GM21423 (cell line): Measurements from ENCODE around the gene ZNF329.
A peak's percentile ranks its signal among the peaks of the same experiment; 100 is the strongest.

Experiments used
- ATAC-seq: cut with Tn5 transposase; IDR thresholded peaks from one replicate; pipeline ENCODE4 v1.9.1; 2021; ENCODE audit warnings: mild to moderate bottlenecking, moderate library complexity; ENCODE audit not compliant: unreplicated experiment

Gene ZNF329

DNA sequence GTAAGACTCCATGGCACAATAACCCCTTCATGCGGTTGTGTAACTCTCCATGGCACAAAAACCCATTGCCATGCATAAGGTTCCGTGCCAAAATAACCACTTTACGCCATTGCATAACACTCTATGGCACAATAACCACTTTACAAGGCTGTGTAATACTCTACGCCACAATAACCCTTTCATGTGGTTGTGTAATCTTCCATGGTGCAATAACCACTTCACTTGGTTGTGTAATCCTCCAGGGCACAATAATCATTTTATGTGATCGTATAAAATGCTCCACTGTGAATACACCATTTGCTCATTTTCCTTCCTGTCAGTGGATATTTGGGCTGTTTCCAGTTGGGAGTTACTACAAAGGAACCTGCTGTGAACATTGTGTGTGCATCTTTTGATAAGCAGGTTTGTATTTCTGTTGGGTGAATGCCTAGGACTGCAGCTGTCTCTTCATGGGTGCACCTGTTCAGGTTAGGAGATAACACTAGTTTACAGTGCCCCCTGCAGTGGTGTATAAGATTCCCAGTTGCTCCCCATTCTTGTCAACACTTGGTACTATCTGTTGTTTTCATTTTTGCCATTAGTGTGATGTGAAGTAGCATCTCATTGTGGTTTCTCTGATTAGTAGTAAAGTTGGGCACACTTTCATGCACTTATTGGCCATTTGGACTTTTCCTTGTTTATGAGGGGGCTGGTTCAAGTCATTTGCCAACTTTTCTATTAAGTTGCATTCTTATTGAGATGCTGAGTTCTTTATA is 31.4 kb downstream of the ZNF329 start:
- no peak for ATAC-seq

DNA sequence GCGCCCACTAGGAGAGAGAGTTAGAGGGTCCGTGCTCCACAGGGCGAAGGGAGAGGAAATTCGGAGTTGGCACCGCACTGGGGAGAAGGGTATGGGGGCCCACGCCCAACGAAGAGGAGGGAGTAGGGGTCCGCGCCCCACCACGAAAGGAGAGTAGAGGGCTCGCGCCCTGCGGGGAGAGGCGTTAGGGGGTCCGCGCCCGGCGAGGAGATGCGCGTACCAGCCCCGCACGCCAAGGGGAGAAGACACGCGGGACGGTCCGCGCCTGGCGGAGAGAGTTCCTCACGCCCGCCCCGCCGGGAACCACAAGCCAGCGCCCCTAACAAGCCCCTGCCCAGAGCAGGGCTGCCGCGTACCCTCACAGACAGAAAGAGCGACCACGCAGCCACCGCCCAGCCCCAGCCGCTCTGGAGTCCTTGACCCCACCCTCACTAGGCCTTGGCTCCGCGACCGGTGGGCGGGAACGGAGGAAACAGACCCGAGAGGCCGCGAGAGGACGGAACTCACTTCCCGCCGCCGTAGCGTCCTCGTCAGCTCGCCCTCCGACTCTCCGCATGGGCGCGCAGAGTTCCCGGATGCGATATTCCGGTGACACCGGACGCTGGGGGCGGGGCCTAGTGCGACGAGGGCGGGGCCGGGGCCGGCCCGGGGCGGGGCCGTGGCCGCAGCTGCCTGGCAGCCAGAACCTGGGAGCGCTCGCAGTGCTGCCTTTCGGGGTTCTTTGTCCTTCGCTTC is 32.6 kb downstream of the ZNF329 start:
- no peak for ATAC-seq

DNA sequence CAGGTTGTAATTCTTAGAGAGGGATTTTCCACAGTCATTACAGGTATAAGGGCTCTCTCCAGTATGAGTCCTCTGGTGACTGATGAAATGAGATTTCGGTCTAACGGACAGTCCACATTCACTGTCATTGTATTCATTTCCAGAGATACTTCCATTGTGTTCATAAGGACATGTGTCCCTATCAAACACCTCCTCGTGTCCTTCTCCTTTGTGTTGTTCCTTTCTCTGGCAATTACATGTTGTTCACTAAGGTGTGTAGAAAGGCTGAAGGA is 42.1 kb downstream of the ZNF329 start:
- ATAC-seq: no peak

DNA sequence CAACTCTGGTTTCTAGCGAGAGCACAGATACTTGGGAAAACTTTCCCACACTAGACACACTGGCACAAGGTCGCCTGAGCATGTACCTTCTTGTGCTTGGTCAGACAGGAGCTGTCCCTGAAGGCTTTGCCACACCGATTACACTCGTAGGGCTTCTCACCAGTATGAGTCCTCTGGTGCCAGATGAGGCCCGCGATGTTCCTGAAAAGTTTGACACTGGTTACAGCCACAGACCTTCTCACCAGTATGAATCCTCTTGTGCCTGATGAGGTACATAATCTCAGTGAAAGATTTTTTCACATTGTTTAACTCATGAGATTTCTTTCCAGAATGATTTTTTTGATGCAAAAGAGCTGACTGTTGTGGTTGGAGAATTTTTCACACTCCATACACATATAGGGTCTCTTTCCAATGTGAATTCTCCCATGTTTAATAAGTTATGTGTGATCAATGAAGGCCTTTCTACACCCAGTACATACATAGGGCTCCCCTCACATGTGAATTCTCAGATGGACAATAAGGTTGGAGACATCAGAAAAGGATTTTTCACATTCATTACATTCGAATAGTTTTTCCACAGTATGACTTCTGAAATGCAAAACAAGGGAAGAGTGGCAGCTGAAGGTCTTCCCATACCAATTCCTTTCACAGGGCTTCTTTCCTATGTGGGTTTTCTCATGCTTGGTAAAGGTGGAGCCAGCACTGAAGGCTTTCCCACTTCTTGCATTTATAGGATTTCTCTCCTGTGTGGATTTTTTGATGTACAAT is 42.6 kb downstream of the ZNF329 start:
- ATAC-seq: no peak

DNA sequence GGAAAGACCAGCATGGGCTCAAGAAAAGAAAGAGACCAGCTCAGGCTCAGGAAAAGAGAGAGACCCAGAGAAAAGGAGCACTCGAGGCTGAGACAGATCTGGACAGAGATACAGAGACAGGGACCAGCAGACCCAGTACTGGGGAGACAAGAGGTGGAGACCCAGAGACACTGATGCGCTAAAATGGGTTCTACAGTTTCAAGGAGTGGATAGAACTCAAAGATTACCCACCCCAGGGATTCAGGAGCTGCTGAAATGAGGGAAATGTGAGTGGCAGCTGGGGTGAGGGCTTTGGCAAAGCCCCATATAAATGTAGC is 51.9 kb downstream of the ZNF329 start:
- no peak for ATAC-seq

DNA sequence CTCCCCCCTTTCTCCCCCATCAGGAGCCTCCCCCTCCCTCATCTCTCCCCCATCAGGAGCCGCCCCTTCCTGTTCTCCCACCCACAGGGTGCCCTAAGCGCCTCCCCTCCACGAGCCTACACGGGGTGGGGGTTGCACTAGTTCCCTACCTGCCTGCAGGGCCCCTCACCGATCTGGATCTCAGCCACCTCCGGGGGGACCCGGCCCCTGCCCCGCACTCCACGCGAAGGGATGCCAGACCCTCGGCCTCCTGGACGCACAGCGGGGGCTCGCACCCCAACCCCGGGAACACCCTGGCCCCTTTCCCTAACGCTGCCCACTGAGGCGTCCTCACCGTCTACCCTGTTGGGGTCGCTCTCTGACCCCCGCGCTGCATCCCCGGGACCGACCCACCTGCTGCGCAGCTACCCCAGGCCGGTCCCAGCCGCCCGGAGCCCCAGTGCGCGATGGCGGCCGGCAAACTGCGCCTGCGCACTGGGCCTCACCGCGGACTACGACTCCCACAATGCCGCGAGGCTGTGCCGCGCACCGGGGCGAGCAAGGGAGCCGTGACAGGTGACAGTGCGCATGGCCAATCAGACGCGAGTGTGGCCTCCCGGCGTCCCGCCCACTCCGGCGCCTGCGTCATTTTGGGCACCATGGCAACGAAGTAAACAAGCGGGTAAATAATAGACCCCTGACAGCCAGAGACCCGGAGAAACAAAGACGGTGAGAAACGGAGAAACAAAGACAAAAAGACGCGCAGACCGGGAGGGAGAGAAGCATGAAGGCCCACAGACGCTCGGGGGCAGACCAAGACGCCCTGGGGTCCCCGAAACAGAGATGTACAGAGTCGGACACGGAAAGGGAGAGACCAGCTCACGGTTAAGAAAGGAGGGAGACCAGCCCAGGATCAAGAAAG is 52.6 kb downstream of the ZNF329 start, which contains the start of gene ZSCAN18:
ZSCAN18 (minus strand) TSS at position 451 of the 901 bp plus-strand sequence. CDS start 7,964 bp downstream, outside the sequence.
- ATAC-seq: peak; percentile 85

DNA sequence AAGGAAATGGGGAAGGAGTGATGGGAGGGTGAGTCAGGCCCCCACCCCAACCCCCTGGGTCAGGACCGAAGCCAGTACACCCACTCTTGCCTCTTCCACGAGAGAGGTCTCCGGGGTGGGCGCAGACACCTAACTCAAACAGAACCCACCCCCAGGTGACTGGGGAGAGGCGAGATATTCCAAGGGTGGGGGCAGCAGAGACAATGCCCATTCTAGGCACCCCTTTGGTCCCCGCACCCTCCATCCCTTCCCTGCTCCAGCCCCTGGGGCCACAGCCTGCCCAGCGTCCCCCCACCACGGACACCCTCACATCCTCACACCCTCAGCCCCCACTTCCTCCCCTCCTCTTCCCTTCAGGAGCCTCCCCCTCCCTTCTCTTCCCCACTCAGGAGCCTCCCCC is 53.2 kb downstream of the ZNF329 start:
- no peak for ATAC-seq

DNA sequence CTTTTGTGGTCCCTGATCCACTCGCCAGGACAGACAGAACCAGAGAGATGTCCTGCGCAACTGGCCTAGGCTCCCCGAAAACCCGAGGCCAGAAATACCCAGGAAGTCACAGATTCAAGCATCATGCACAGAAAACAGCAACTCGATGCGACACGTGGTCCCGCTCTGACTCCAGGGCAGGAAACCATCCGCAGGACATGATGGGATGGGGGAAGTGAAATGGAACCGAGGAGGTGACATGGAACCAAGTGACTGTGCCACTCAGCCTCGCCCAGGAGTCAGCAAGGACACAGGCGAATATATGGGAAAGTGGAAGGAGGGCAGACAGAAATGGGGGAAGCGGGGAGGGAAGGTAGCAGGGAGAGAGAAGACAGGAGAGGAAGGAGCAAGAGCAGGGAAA is 53.7 kb downstream of the ZNF329 start:
- ATAC-seq: no peak

DNA sequence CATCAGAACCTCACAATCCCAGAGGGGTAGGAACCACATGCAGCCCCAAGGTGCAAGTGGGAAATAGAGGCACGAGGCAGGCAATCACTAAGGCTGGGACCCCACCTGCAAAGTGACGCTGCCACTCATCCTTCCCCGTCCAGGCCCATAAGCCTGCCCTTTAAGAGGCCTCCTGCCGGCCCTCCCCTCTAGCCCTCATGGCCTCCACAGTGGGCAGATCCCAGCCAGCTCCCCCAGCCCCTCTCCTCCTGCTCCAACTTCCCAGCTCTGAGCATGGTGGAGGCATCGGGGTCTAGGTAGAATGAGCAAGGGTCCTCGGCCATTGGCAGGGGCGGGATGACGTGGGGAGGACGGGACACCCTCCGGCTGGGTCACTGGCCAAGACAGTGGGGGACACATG is 55.3 kb downstream of the ZNF329 start:
- ATAC-seq: no peak

DNA sequence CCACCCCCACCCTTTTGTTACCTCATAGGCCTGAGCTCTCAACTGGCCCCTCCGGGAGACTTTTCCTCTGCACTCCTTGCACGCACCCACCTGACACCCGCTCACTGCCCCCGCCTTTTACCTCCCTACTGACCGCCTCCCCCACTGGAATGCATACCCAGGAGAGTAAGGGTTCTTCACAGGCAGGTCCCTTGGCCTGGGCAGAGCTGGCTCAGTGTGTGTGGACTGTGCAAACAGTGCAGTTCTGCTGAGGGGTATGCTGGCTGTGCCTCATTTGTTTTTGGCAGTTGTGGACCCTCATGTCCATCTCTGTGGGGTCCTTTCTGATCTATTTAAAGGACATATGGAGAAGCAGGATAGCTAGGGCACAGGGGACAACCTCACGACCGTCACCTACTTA is 57.5 kb downstream of the ZNF329 start:
- no peak for ATAC-seq

DNA sequence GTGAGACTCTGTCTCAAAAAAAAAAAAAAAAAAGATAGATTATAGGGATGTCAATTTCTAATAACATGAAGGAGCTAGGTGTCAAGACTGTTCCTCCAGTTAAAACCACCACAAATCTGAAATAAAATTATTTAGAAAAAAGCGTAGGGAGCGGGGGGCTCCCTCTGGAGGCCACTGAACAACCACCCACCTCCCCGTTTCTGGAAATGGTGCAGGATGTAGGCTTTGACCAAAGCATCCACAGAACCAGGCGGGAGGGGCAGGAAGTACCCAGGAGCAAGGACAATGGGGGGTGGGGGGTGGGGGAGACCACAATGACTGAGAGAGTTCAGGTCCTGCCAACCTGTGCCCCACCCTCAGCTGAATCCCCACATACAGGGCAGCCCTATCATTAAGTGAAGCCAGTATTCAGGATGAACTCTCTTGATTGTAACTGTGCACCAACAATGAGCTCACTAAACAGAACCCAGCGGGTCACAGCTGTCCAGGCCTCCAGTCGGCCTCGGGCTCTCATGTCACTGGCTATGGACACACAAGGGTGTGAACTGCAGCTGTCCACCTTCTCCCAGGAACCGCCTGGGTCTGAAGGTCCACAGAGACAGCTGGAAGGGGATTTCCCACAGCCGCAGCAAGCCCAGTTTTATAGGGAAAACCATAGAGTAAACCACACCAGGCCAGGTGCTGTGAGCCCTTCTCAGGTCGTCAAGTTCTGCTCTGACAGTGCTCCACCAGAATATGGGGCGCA is 59.2 kb downstream of the ZNF329 start:
- ATAC-seq: no peak

DNA sequence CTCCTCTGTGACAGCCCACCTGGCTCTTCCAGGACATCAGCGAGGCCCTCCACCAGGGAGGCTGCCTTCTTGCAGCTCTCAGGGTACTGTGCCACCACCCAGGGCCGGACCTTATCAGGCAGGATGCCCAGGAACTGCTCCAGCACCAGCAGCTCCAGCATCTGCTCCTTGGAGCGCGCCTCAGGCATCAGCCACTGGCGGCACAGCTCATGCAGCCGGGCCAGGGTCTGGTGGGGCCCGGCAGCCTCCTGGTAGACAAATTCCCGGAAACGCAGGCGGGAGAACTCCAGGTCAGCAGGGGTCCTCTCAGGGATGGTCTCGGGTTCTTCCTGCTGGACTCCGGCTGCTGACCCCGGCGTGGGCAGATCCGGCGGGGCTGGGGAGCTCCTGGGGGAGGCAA is 60.7 kb downstream of the ZNF329 start:
- no peak for ATAC-seq

DNA sequence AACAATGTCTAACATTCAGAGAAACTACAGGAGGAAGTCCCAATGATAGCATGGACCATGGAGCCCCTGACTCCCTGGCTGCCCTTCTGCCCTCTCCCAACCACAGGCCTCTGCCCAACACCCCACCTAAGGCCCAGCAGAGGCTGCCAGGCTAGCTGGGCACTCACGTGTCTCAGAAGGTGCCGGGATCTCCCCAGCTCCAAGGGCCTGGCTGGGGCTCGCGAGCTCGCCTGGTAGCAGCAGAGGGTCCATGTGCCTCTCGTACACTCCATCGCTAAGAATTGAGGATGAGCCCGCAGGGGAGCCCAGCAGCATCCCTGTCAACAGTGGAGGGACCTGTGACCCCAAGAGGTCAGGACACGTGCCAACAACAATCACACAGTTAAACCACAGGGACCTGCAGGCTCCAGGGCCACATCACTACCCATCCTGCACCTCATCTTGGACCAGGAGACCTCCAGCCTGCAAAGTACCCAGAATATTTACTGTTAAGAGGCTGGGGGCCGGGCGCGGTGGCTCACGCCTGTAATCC is 62.0 kb downstream of the ZNF329 start:
- no peak for ATAC-seq

DNA sequence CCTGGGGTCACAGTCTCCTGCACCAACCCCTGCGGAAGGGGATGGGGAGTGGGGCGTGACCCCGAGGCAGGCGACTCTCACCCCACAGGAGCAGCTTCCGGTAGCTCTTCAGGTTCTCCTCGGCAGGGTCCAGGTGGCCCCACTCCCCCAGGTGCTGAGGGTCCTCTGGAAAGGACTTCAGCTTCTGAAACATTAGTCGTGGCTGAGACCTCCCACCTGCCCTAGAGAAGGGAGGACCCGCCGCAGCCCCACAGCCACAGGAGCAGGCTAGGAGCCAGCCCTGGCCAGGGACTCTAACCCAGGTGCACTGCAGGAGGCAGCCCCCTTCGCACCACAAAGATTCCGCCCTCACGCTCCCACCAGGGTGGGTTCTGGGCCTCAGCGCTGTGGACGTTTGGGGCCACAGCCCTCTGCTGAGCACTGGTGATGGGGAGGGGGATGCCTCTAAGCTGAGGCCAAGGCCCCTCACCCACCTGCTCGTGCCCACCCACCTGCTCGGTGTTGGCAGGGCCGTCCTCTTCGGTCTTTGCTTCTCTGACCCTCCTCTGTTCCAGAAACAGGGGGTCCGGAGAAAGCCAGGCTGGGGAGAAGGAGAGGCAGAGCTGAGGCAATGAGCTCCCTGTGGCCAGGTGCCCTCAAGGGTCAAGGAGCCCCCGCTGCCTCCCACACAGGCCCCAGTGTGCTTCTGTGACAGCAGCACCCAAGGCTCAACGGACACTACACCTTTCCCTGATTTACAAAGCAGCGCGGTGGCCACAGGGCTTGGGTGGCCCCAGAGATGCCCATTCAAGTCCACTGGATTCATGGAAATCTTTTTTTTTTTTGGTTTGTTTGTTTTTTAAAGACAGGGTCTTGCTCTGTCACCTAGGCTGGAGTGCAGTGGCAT is 63.5 kb downstream of the ZNF329 start:
- no peak for ATAC-seq

DNA sequence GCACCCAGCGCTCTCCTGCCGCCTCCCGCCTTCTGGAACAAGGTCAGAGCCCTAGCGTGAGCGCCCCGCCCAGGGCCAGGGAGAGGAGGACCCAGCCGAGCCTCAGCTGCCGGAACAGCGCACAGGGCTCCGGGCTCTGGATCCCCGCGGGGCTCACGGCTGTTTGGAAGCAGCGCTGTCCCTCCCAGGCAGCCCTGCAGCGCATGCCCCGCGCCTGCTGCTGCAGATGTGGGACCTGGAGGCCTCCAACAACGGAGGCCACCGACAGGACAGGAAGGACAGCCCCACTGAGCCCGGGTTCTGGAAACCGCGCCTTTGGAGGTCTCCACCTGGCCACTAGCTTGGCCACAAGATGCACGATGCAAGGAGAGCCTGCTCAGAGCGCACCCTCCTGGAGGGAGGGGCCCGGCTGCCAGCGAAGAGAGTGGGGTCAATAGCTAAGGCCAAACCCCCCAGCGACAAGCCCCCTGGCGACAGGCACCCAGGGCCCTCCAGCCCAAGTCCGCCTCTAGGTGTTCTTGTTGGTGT is 65.2 kb downstream of the ZNF329 start:
- no peak for ATAC-seq

DNA sequence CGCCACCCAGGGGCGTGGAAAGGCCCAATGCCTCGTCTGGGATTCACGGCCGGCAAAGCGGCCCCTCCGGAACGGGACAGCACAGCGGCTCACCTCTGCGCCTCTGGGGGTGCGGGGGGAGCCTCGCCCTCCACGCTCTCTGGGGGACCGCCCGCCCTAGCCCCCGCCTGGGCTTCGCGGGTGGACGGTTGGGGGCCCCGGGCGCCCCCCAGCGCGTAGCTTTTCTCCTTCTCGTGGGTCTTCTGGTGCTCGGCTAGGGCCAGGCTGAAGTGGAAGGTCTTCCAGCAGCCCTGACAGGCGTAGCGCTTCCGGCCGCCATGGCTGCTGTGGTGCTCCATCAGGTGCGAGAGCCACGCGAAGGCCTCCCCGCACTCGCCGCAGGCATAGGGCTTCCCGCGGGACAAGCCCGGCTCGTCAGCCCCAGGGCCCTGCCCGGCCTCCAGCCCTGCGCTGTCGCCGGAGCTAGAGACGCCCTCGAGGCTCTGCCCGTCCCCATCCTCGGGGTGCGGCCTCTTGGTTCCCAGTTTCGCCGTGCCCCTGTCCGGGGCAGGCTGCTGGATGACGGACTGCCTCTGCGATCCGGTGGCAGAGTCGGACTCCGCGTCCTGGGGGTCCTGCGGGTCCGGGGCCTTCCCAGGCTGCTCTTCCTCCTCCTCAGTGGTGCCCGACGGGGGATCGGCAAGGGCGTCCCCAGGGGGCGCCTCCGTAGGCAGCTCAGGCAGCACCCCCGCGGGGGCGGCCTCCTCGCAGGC is 65.8 kb downstream of the ZNF329 start:
- ATAC-seq: no peak

DNA sequence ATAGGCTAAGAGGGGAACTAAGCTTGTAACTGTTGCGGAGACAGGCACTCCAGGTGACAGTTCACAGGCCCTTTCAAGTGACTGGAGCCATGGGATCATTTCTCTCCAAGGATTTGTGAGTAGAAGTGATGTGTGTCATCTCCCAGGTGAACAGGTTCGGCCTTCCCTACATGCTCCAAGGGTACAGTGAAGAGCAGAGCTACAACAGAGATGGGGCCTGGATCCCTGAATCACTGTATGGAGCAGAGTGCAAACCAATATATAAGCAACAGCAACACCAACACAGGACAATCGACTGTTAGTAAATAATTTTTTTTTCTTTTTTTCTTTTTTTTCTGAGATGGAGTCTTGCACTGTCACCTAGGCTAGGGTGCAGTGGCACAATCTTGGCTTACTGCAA is 67.6 kb downstream of the ZNF329 start:
- no peak for ATAC-seq

DNA sequence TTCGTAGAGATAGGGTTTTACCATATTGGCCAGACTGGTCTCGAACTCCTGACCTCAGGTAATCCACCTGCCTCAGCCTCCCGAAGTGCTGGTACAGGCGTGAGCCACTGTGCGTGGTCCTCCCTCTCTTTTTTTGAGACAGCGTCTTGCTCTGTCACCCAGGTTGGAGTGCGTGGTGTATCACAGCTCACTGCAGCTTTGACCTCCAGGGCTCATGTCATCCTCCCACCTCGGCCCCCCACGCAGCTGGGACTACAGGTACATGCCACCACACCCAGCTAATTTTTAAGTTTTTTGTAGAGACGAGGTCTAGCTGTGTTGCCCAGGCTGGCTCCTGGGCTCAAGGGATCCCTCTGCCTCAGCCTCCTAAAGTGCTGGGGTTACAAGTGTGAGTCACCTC is 70.8 kb downstream of the ZNF329 start:
- no peak for ATAC-seq
